Glutamatergic neuron (in vitro differentiated cells): Measurements from ENCODE around the gene PAFAH1B1. TPM values are rescaled to one million over a fixed set of nuclear protein-coding genes. Genes with fewer than 3 reads are reported as not detected.

Experiments used
- DNase-seq: peaks from one replicate; pipeline ENCODE4 v3.0.0; 2022
- H3K27ac Mint-ChIP-seq: one replicate; pipeline ENCODE4 v1.8.0; 2020; ENCODE audit warnings: mild to moderate bottlenecking, mixed read lengths, inconsistent platforms; ENCODE audit not compliant: unreplicated experiment
- H3K27me3 Mint-ChIP-seq: one replicate; pipeline ENCODE4 v1.8.0; 2020; ENCODE audit warnings: mild to moderate bottlenecking, moderate library complexity, mixed read lengths, inconsistent platforms; ENCODE audit not compliant: unreplicated experiment
- H3K36me3 Mint-ChIP-seq: one replicate; pipeline ENCODE4 v1.8.0; 2020; ENCODE audit warnings: mild to moderate bottlenecking, mixed read lengths, inconsistent platforms; ENCODE audit not compliant: unreplicated experiment
- H3K4me1 Mint-ChIP-seq: one replicate; pipeline ENCODE4 v1.8.0; 2020; ENCODE audit warnings: mild to moderate bottlenecking, low read depth, mixed read lengths, inconsistent platforms; ENCODE audit not compliant: unreplicated experiment
- H3K4me3 Mint-ChIP-seq: one replicate; pipeline ENCODE4 v1.8.0; 2020; ENCODE audit warnings: mild to moderate bottlenecking, mixed read lengths, inconsistent platforms; ENCODE audit not compliant: unreplicated experiment
- H3K9me3 Mint-ChIP-seq: one replicate; pipeline ENCODE4 v1.8.0; 2020; ENCODE audit warnings: mild to moderate bottlenecking, moderate library complexity, mixed read lengths, inconsistent platforms; ENCODE audit not compliant: unreplicated experiment
- CTCF ChIP-seq: fragments of 200-600 bp; sonication (generic); IDR thresholded peaks from one replicate; pipeline ENCODE4 v1.5.0; 2021; ENCODE audit not compliant: partially characterized antibody, unreplicated experiment
- total RNA-seq: library from RNA; stranded (reverse); fragmentation: NEBNext Ultra II Directional; extraction: Animal tissue kit (Norgen Biotek cat#: 25700); gene quantifications from one replicate; pipeline ENCODE4 v1.2.1, GENCODE V29; 2021; ENCODE audit not compliant: unreplicated experiment

The PAFAH1B1 gene
- total RNA-seq, 1 donor from 2014 or later, result 296 TPM

DNA sequence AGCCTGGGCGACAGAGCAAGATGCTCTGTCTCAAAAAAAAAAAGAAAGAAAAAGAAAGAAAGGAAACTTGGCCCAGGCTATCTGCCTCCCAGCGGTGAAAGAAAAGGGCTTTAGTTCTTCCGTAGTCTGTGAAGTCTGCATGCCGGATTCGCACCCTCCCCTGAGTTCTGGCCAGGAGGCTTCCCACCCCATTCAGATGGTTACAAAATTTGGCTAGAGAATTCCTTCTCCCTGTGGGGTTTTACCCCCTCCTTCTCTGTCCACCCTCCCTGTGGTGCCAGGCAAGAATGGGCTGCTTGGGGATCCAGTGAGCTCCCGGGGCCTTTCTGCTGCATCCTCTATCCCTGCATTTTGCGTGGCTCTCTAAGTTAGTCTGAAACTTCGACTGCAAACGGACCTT, 37.8 kb downstream of the PAFAH1B1 start:
- Mint-ChIP-seq H3K4me3 (peak overlapping the region; percentile 30), H3K27me3 (peaks cover 14% of the 10 kb centered on the region), H3K9me3 (peaks cover 5% of the 10 kb centered on the region), H3K4me1 (peaks cover 33% of the 10 kb centered on the region), H3K27ac (no peak overlapping the region), H3K36me3 (peaks cover 10% of the 10 kb centered on the region)
- no peak for TF ChIP-seq CTCF
- no peak for DNase-seq

DNA sequence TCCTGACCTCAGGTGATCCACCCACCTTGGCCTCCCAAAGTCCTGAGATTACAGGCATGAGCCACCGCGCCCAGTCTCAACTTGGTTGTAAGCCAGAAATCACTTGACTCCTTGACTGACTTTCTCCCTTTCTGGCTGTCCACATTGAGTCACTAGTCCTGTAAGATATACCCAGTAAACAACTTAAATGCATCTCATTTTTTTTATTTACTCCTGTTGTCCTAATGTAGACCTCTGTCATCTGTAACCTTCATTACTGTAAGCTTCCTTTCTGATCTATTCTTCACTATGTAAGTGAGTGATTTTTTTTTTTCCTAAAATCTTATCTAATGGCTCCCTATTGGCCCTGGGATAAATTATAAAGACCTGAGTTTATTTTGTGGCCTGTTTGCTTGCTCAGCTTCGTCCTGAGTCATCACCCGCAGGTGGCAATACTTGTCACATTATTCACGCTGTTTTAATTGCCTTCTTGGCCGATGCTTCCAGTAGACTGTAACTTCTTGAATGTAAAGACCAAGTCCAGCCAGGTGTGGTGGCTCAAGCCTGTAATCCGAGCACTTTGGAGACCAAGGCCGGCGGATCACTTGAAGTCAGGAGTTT, 41.0 kb downstream of the PAFAH1B1 start:
- no peak for DNase-seq
- H3K27ac Mint-ChIP-seq, result peak overlapping the region; percentile 62
- H3K4me1 Mint-ChIP-seq, result peaks cover 29% of the 10 kb centered on the region
- no peak overlapping the region for H3K4me3 Mint-ChIP-seq
- peaks cover 2% of the 10 kb centered on the region for H3K9me3 Mint-ChIP-seq
- H3K36me3 Mint-ChIP-seq, result no peaks in the 10 kb centered on the region
- peaks cover 6% of the 10 kb centered on the region for H3K27me3 Mint-ChIP-seq
- TF ChIP-seq CTCF, result no peak

DNA sequence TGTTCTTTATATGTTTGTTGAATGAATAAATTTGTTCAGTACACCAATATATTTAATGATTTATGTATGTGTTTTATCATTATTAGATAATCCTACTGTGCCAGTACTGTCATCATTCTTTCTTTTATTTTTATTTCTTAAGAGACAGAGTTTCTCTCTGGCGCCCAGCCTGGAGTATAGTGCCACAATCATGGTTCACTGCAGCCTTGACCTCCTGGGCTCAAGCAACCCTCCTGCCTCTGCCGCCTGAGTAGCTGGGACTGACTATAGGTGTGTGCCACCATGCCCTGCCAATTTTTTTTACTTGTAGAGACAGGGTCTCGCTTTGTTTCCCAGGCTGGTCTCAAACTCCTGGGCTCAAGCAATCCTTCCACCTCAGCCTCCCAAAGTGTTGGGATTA, 41.8 kb downstream of the PAFAH1B1 start:
- Mint-ChIP-seq H3K27ac (no peak overlapping the region), H3K4me3 (no peak overlapping the region), H3K27me3 (peaks cover 6% of the 10 kb centered on the region), H3K4me1 (peaks cover 22% of the 10 kb centered on the region), H3K9me3 (no peaks in the 10 kb centered on the region), H3K36me3 (no peaks in the 10 kb centered on the region)
- no peak for TF ChIP-seq CTCF
- no peak for DNase-seq

DNA sequence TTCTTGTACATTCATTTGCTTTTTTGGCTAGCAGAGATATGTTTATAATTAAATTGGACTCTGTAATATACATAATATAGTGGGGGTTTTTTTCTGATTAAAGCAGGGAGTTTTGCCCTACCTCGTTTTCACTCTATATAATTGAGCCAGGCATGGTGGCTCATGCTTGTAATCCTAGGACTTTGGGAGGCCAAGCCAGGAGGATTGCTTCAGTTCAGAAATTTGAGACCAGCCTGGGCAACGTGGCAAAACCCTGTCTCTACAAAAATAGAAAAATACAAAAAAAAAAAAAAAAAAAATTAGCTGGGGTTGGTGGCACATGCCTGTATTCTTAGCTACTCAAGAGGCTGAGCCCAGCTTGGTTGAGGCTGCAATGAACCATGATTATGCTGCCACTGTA, 42.2 kb downstream of the PAFAH1B1 start:
- no peak for DNase-seq

More for the DNA sequence above, 42.2 kb downstream of the PAFAH1B1 start:
- no peaks in the 10 kb centered on the region for H3K36me3 Mint-ChIP-seq
- H3K4me3 Mint-ChIP-seq, result no peak overlapping the region
- no peak for TF ChIP-seq CTCF
- peaks cover 9% of the 10 kb centered on the region for H3K27me3 Mint-ChIP-seq
- H3K4me1 Mint-ChIP-seq, result peaks cover 18% of the 10 kb centered on the region
- no peak overlapping the region for H3K27ac Mint-ChIP-seq
- H3K9me3 Mint-ChIP-seq, result no peaks in the 10 kb centered on the region
